H9 (cell line): Measurements from ENCODE around the gene DOCK1. TPM values are rescaled to one million over a fixed set of nuclear protein-coding genes. Genes with fewer than 3 reads are reported as not detected.

Source experiments
- DNase-seq: peaks from one replicate; pipeline ENCODE4 v3.0.0-alpha.2; 2017
- H2AFZ ChIP-seq: one replicate; pipeline ENCODE4 v1.6.1; 2013; ENCODE audit warnings: mild to moderate bottlenecking, low read length, control low read depth, moderate library complexity
- H2AK5ac ChIP-seq: 2 replicates; pipeline ENCODE4 v1.6.1; 2013; ENCODE audit warnings: low read length, control low read depth, mixed read lengths; ENCODE audit not compliant: insufficient read length
- H2BK120ac ChIP-seq: one replicate; pipeline ENCODE4 v1.6.1; 2013; ENCODE audit warnings: low read depth, mild to moderate bottlenecking, low read length, control low read depth, inconsistent platforms; ENCODE audit not compliant: poor library complexity, severe bottlenecking
- H2BK12ac ChIP-seq: 2 replicates; pipeline ENCODE4 v1.6.1; 2013; ENCODE audit warnings: low read length, control low read depth, mixed read lengths, low read depth; ENCODE audit not compliant: insufficient read length
- H2BK15ac ChIP-seq: 2 replicates; pipeline ENCODE4 v1.6.1; 2013; ENCODE audit warnings: low read depth, low read length, control low read depth
- H2BK20ac ChIP-seq: one replicate; pipeline ENCODE4 v1.6.1; 2013; ENCODE audit warnings: low read depth, mild to moderate bottlenecking, low read length, control low read depth, inconsistent platforms; ENCODE audit not compliant: poor library complexity, severe bottlenecking
- H2BK5ac ChIP-seq: 2 replicates; pipeline ENCODE4 v1.6.1; 2013; ENCODE audit warnings: low read length, control low read depth, mixed read lengths; ENCODE audit not compliant: insufficient read length
- H3K14ac ChIP-seq: 2 replicates; pipeline ENCODE4 v1.6.1; 2013; ENCODE audit warnings: low read length, control low read depth; ENCODE audit not compliant: insufficient read depth
- H3K18ac ChIP-seq: 2 replicates; pipeline ENCODE4 v1.6.1; 2013; ENCODE audit warnings: low read depth, mild to moderate bottlenecking, mixed read lengths, low read length, control low read depth; ENCODE audit not compliant: insufficient read length
- H3K23ac ChIP-seq: 2 replicates; pipeline ENCODE4 v1.6.1; 2013; ENCODE audit warnings: low read length, control low read depth, mixed read lengths, low read depth; ENCODE audit not compliant: insufficient read length
- H3K23me2 ChIP-seq: 2 replicates; pipeline ENCODE4 v1.6.1; 2013; ENCODE audit warnings: low read depth, mild to moderate bottlenecking, mixed read lengths, low read length, control low read depth; ENCODE audit not compliant: insufficient read length, poor library complexity, severe bottlenecking
- H3K27ac ChIP-seq: 2 replicates; pipeline ENCODE4 v1.5.1; 2013; ENCODE audit warnings: low read length, control low read depth, mixed read lengths, low read depth; ENCODE audit not compliant: insufficient read length
- H3K27me3 ChIP-seq: 2 replicates; pipeline ENCODE4 v1.6.1; 2013; ENCODE audit warnings: low read length, control low read depth, inconsistent platforms; ENCODE audit not compliant: insufficient read depth
- H3K4ac ChIP-seq: 2 replicates; pipeline ENCODE4 v1.6.1; 2013; ENCODE audit warnings: low read depth, mild to moderate bottlenecking, control low read depth, inconsistent platforms, low read length, moderate library complexity
- H3K4me1 ChIP-seq: 2 replicates; pipeline ENCODE4 v1.6.1; 2013; ENCODE audit warnings: low read length, control low read depth, inconsistent platforms; ENCODE audit not compliant: insufficient read depth
- H3K4me2 ChIP-seq: 2 replicates; pipeline ENCODE4 v1.6.1; 2013; ENCODE audit warnings: low read length, control low read depth, mixed read lengths; ENCODE audit not compliant: insufficient read length, insufficient read depth
- H3K56ac ChIP-seq: 2 replicates; pipeline ENCODE4 v1.6.1; 2013; ENCODE audit warnings: low read depth, mild to moderate bottlenecking, mixed read lengths, low read length, control low read depth; ENCODE audit not compliant: insufficient read length
- H3K79me1 ChIP-seq: 2 replicates; pipeline ENCODE4 v1.6.1; 2013; ENCODE audit warnings: low read depth, mild to moderate bottlenecking, moderate library complexity, low read length, control low read depth, inconsistent platforms; ENCODE audit not compliant: insufficient read depth, poor library complexity, severe bottlenecking
- H3K79me2 ChIP-seq: 2 replicates; pipeline ENCODE4 v1.6.1; 2013; ENCODE audit warnings: low read length, control low read depth, inconsistent platforms; ENCODE audit not compliant: insufficient read depth
- H3K9ac ChIP-seq: 2 replicates; pipeline ENCODE4 v1.6.1; 2013; ENCODE audit warnings: low read length, control low read depth, mixed read lengths; ENCODE audit not compliant: insufficient read length; ENCODE audit errors: extremely low read depth
- H3K9me3 ChIP-seq: one replicate; pipeline ENCODE4 v1.6.1; 2013; ENCODE audit warnings: low read depth, low read length, inconsistent platforms; ENCODE audit not compliant: control insufficient read depth
- H3T11ph ChIP-seq: one replicate; pipeline ENCODE4 v1.6.1; 2013; ENCODE audit warnings: mild to moderate bottlenecking, low read length, control low read depth, inconsistent platforms
- H4K20me1 ChIP-seq: one replicate; pipeline ENCODE4 v1.6.1; 2013; ENCODE audit not compliant: control insufficient read depth, insufficient read length, insufficient read depth
- H4K5ac ChIP-seq: 2 replicates; pipeline ENCODE4 v1.6.1; 2013; ENCODE audit warnings: low read depth, mild to moderate bottlenecking, mixed read lengths, low read length, control low read depth; ENCODE audit not compliant: insufficient read length
- H4K8ac ChIP-seq: replicated peaks from 2 replicates; pipeline ENCODE4 v1.6.1; 2013; ENCODE audit warnings: low read length, control low read depth, mixed read lengths, low read depth; ENCODE audit not compliant: insufficient read length
- H4K91ac ChIP-seq: 2 replicates; pipeline ENCODE4 v1.6.1; 2013; ENCODE audit warnings: low read depth, mild to moderate bottlenecking, moderate library complexity, mixed read lengths, low read length, control low read depth; ENCODE audit not compliant: insufficient read length
- H3K27ac Mint-ChIP-seq, 3 experiments: 2 replicates in 2 of 3; 3 replicates in 1 of 3; pipeline ENCODE4 v1.8.0; 2020 to 2021; ENCODE audit warnings: mixed read lengths in 3 of 3, mild to moderate bottlenecking in 1 of 3, moderate library complexity in 1 of 3
- H3K27me3 Mint-ChIP-seq: 2 replicates; pipeline ENCODE4 v1.8.0; 2021; ENCODE audit warnings: low read depth, mild to moderate bottlenecking, moderate library complexity, mixed read lengths
- H3K36me3 Mint-ChIP-seq, 3 experiments: 2 replicates in 2 of 3; 3 replicates in 1 of 3; pipeline ENCODE4 v1.8.0; 2020 to 2021; ENCODE audit warnings: low read depth in 3 of 3, mixed read lengths in 3 of 3; ENCODE audit not compliant: insufficient read depth in 1 of 3
- H3K4me1 Mint-ChIP-seq, 2 experiments: 2 replicates each; pipeline ENCODE4 v1.8.0; 2020; ENCODE audit warnings: mixed read lengths in 2 of 2
- H3K4me3 Mint-ChIP-seq, 2 experiments: 2 replicates in 1 of 2; 3 replicates in 1 of 2; pipeline ENCODE4 v1.8.0; 2020 to 2021; ENCODE audit warnings: mild to moderate bottlenecking in 2 of 2, mixed read lengths in 2 of 2, moderate library complexity in 1 of 2
- H3K9me3 Mint-ChIP-seq, 2 experiments: 2 replicates in 1 of 2; 3 replicates in 1 of 2; pipeline ENCODE4 v1.8.0; 2020; ENCODE audit warnings: mild to moderate bottlenecking in 2 of 2, mixed read lengths in 2 of 2, moderate library complexity in 1 of 2
- CTCF ChIP-seq: fragments of 200-600 bp; sonication (generic); conservative IDR thresholded peaks from 3 replicates; pipeline ENCODE4 v1.8.0; 2021; ENCODE audit warnings: antibody characterized with exemption, mild to moderate bottlenecking
- WGBS: extraction: QIAGEN DNeasy Blood & Tissue Kit; methylation state at CpG from one replicate; pipeline ENCODE4 v1.1.7; 2013; ENCODE audit warnings: missing lambda C conversion rate, low lambda C conversion rate, mixed read lengths; ENCODE audit not compliant: insufficient read length; ENCODE audit errors: extremely low coverage; 5-methylcytosine and 5-hydroxymethylcytosine counted together
- total RNA-seq: library from RNA; stranded (reverse); gene quantifications from 2 replicates; pipeline ENCODE4 v1.2.1, GENCODE V29; 2021

DOCK1 gene
- total RNA-seq, 1 experiment from 2014 or later, result 57.0 TPM

GRCh38 chr10:126969310-126969709 lies 64.1 kb downstream of the DOCK1 start:
- Mint-ChIP-seq H3K9me3 (no peaks in the 10 kb centered on the region), H3K4me1 (peaks cover 15 to 20% of the 10 kb centered on the region in 2 experiments), H3K27me3 (no peaks in the 10 kb centered on the region), H3K27ac (no peak overlapping the region), H3K4me3 (no peak overlapping the region), H3K36me3 (peaks cover 4 to 19% (median 5%) of the 10 kb centered on the region in 3 experiments; a peak in 6 of 7 replicates)
- Histone ChIP-seq H4K5ac (no peak overlapping the region), H3K56ac (no peak overlapping the region), H2BK15ac (no peak overlapping the region), H2AK5ac (no peak overlapping the region), H3K79me2 (peaks cover 3% of the 10 kb centered on the region; the same call in 1 of the 2 replicates), H3K4me1 (peaks cover 2% of the 10 kb centered on the region; the same call in 1 of the 2 replicates), H3K18ac (no peak overlapping the region), H4K20me1 (no peaks in the 10 kb centered on the region), H3K9me3 (no peaks in the 10 kb centered on the region), H3K27ac (no peak overlapping the region), H4K91ac (no peak overlapping the region), H3K4ac (no peak overlapping the region), H3K23ac (no peak overlapping the region), H3K79me1 (no peaks in the 10 kb centered on the region), H3K27me3 (no peaks in the 10 kb centered on the region), H3T11ph (no peak overlapping the region), H2BK5ac (no peak overlapping the region), H2BK12ac (no peak overlapping the region), H2BK20ac (no peak overlapping the region), H3K4me2 (no peak overlapping the region), H3K14ac (no peak overlapping the region), H3K23me2 (no peaks in the 10 kb centered on the region), H3K9ac (no peak overlapping the region), H4K8ac (no peak overlapping the region), H2AFZ (no peak overlapping the region), H2BK120ac (no peak overlapping the region)
- TF ChIP-seq CTCF, result peak; percentile 64
- WGBS, result no CpG with 5 or more reads among the region's 8 CpGs
- DNase-seq, result peak; percentile 60
